ENCODE measurements around the gene SLC25A33.
A peak's percentile ranks its signal among the peaks of the same experiment; 100 is the strongest.

Gene SLC25A33

DNA sequence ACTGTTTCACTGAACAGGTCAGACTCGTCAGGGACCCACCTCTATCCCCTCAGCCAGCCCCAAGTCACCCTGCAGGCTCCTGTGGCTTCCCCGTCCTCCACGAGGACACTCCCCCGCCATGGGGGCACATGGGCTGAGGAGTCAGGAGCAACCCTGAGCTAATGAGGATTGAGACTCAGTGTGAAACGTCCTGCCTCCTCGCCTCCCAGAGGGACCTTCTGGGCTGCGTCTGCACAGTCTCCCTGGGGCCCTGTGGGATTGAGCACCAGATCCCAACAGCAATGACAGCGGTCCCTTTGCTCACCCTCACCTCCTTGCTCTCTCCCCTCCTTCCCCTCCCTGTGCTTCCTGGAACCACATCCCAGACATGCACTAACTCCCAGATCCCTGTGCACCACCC, 18.9 kb upstream of the SLC25A33 start:
- Histone ChIP-seq H3K27me3 (replicated peaks in 2 of 5; ENCODE audit: control insufficient read depth in 4 of 5, insufficient read depth in 5 of 5, low read length in 4 of 5) (no peaks in the 10 kb centered on the region), H3K4me3 (ENCODE audit: control insufficient read depth in 1 of 7, extremely low read depth in 1 of 7, insufficient read depth in 4 of 7, low read depth in 2 of 7, low read length in 6 of 7) (no peak overlapping the region), H3K36me3 (ENCODE audit: control insufficient read depth in 4 of 4, insufficient read depth in 4 of 4, low read length in 3 of 4) (no peaks in the 10 kb centered on the region), H3K4me1 (ENCODE audit: control extremely low read depth in 1 of 4, control insufficient read depth in 4 of 4, insufficient read depth in 4 of 4, low read length in 3 of 4) (no peaks in the 10 kb centered on the region), H3K9me3 (ENCODE audit: control extremely low read depth in 1 of 5, control insufficient read depth in 4 of 5, insufficient read depth in 2 of 5, low read depth in 1 of 5, low read length in 4 of 5) (no peaks in the 10 kb centered on the region), H3K27ac (ENCODE audit: insufficient read depth in 1 of 2, low read depth in 1 of 2, low read length in 2 of 2, poor library complexity in 1 of 2, severe bottlenecking in 2 of 2) (no peak overlapping the region)
- WGBS (ENCODE audit: insufficient coverage): 90% methylated on average over 7 of the region's 8 CpGs
- DNase-seq: no peak
- CTCF ChIA-PET: no interaction called here
- POLR2A ChIA-PET: interaction anchor here (0.6 kb wide), 1 partner anchor 519 kb away, joined by 3 read pairs; no protein-coding TSS in a partner anchor

DNA sequence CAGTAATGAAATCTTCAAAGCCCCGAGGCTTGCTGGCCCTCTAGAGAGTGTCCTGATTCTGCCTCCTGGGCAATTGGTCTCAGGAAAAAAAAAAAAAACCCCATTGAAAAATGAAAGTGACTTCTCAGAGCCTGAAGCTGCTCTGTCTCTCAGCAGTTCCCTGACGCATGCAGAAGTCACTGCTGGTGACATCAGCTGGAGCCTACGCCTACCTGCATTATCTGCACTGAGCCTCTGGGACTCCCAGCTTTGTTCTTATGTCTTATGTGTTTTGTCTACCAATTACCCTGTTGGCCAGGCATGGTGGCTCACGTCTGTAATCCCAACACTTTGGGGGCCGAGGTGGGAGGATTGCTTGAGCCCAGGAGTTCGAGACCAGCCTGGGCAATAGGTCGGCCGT, 10.1 kb upstream of the SLC25A33 start:
- Histone ChIP-seq H3K4me3 (ENCODE audit: control insufficient read depth in 1 of 7, extremely low read depth in 1 of 7, insufficient read depth in 4 of 7, low read depth in 2 of 7, low read length in 6 of 7) (no peak overlapping the region), H3K36me3 (ENCODE audit: control insufficient read depth in 4 of 4, insufficient read depth in 4 of 4, low read length in 3 of 4) (no peaks in the 10 kb centered on the region), H3K4me1 (ENCODE audit: control extremely low read depth in 1 of 4, control insufficient read depth in 4 of 4, insufficient read depth in 4 of 4, low read length in 3 of 4) (peaks cover 0 to 5% (median 3%) of the 10 kb centered on the region in 4 experiments), H3K27ac (ENCODE audit: insufficient read depth in 1 of 2, low read depth in 1 of 2, low read length in 2 of 2, poor library complexity in 1 of 2, severe bottlenecking in 2 of 2) (no peak overlapping the region), H3K27me3 (replicated peaks in 2 of 5; ENCODE audit: control insufficient read depth in 4 of 5, insufficient read depth in 5 of 5, low read length in 4 of 5) (no peaks in the 10 kb centered on the region), H3K9me3 (ENCODE audit: control extremely low read depth in 1 of 5, control insufficient read depth in 4 of 5, insufficient read depth in 2 of 5, low read depth in 1 of 5, low read length in 4 of 5) (no peaks in the 10 kb centered on the region)
- peak in 2 of 3 donors; percentile 24 to 46 for DNase-seq
- ChIA-PET POLR2A (no interaction called here), CTCF (interaction anchor here (1.0 kb wide), 1 partner anchor 38 kb away, joined by 3 read pairs; no protein-coding TSS in a partner anchor)
- WGBS (ENCODE audit: insufficient coverage): 91% methylated on average over 8 of the region's 8 CpGs

DNA sequence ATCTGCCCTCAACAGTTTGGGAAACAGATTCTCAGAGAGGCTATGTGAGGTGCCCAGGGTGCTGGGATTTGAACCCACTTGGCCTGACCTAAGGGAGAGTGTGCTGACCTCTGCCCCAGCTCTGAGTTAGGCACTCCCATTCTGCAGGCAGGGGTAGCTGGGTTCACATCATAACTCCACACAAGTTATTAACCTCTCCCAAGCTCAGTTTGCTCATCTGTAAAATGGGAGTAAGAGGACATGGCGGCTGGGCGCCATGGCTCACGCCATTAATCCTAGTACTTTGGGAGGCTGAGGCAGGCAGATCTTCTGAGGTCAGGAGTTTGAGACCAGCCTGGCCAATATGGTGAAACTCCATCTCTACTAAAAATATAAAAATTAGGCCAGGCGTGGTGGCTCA, 8.9 kb upstream of the SLC25A33 start:
- DNase-seq: no peak
- WGBS (ENCODE audit: insufficient coverage): 100% methylated on average over 4 of the region's 4 CpGs
- POLR2A ChIA-PET: no interaction called here
- CTCF ChIA-PET: interaction anchor here (1.0 kb wide), 1 partner anchor 39 kb away, joined by 3 read pairs; no protein-coding TSS in a partner anchor
- no peak overlapping the region for H3K27ac ChIP-seq (ENCODE audit: insufficient read depth in 1 of 2, low read depth in 1 of 2, low read length in 2 of 2, poor library complexity in 1 of 2, severe bottlenecking in 2 of 2)
- peaks cover 0 to 5% (median 3%) of the 10 kb centered on the region in 4 experiments for H3K4me1 ChIP-seq (ENCODE audit: control extremely low read depth in 1 of 4, control insufficient read depth in 4 of 4, insufficient read depth in 4 of 4, low read length in 3 of 4)
- H3K36me3 ChIP-seq (ENCODE audit: control insufficient read depth in 4 of 4, insufficient read depth in 4 of 4, low read length in 3 of 4): no peaks in the 10 kb centered on the region
- H3K27me3 ChIP-seq (replicated peaks in 2 of 5; ENCODE audit: control insufficient read depth in 4 of 5, insufficient read depth in 5 of 5, low read length in 4 of 5): no peaks in the 10 kb centered on the region
- H3K4me3 ChIP-seq (ENCODE audit: control insufficient read depth in 1 of 7, extremely low read depth in 1 of 7, insufficient read depth in 4 of 7, low read depth in 2 of 7, low read length in 6 of 7): no peak overlapping the region
- no peaks in the 10 kb centered on the region for H3K9me3 ChIP-seq (ENCODE audit: control extremely low read depth in 1 of 5, control insufficient read depth in 4 of 5, insufficient read depth in 2 of 5, low read depth in 1 of 5, low read length in 4 of 5)

DNA sequence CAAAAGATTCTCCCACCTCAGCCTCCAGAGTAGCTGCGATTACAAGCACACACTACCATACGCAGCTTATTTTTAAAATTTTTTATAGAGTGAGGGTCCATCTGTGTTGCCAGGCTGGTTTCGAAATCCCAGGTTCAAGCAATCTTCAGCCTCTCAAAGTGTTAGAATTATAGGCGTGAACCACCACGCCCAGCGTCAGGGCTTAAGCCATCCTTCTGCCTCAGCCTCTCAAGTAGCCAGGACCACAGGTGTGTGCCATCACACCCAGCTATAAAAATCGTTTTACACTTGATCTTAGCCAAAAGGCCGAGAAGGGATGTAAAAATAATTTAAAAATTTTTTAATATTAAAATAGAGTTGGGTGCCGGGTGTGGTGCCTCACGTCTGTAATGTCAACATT, 4.3 kb upstream of the SLC25A33 start:
- no peak for DNase-seq
- Histone ChIP-seq H3K27me3 (replicated peaks in 2 of 5; ENCODE audit: control insufficient read depth in 4 of 5, insufficient read depth in 5 of 5, low read length in 4 of 5) (no peaks in the 10 kb centered on the region), H3K36me3 (ENCODE audit: control insufficient read depth in 4 of 4, insufficient read depth in 4 of 4, low read length in 3 of 4) (no peaks in the 10 kb centered on the region), H3K4me3 (ENCODE audit: control insufficient read depth in 1 of 7, extremely low read depth in 1 of 7, insufficient read depth in 4 of 7, low read depth in 2 of 7, low read length in 6 of 7) (no peak overlapping the region), H3K27ac (ENCODE audit: insufficient read depth in 1 of 2, low read depth in 1 of 2, low read length in 2 of 2, poor library complexity in 1 of 2, severe bottlenecking in 2 of 2) (no peak overlapping the region), H3K9me3 (ENCODE audit: control extremely low read depth in 1 of 5, control insufficient read depth in 4 of 5, insufficient read depth in 2 of 5, low read depth in 1 of 5, low read length in 4 of 5) (no peaks in the 10 kb centered on the region), H3K4me1 (ENCODE audit: control extremely low read depth in 1 of 4, control insufficient read depth in 4 of 4, insufficient read depth in 4 of 4, low read length in 3 of 4) (peaks cover 0 to 20% (median 12%) of the 10 kb centered on the region in 4 experiments)
- CTCF ChIA-PET: interaction anchor here (1.2 kb wide), 1 partner anchor 39 kb away, joined by 3 read pairs; no protein-coding TSS in a partner anchor
- 100% methylated on average over 4 of the region's 10 CpGs for WGBS (ENCODE audit: insufficient coverage)
- POLR2A ChIA-PET: no interaction called here

DNA sequence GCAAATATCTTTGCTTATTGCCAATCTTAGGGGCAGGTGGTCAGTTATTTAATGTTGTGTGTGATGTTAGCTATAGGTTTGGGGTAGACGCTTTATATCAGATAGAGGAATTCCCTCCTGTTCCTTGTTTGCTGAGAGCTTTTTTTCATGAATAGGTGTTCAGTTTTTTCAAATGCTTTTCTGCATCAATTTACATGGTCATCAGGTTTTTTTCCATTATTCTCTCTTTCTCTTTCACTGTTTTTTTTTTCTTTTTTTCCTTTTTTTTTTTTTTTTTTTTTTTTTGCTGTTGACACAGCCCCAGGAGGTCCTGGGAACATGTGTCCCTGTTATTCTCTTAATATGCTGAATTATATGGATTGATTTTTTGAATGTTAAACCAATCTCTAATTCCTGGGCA, 3.0 kb upstream of the SLC25A33 start:
- CTCF ChIA-PET: interaction anchor here (0.6 kb wide), 1 partner anchor 17 kb away, joined by 4 read pairs; no protein-coding TSS in a partner anchor
- peaks cover 0 to 30% (median 21%) of the 10 kb centered on the region in 4 experiments for H3K4me1 ChIP-seq (ENCODE audit: control extremely low read depth in 1 of 4, control insufficient read depth in 4 of 4, insufficient read depth in 4 of 4, low read length in 3 of 4)
- DNase-seq: no peak
- no peaks in the 10 kb centered on the region for H3K27me3 ChIP-seq (replicated peaks in 2 of 5; ENCODE audit: control insufficient read depth in 4 of 5, insufficient read depth in 5 of 5, low read length in 4 of 5)
- H3K4me3 ChIP-seq (ENCODE audit: control insufficient read depth in 1 of 7, extremely low read depth in 1 of 7, insufficient read depth in 4 of 7, low read depth in 2 of 7, low read length in 6 of 7): no peak overlapping the region
- H3K9me3 ChIP-seq (ENCODE audit: control extremely low read depth in 1 of 5, control insufficient read depth in 4 of 5, insufficient read depth in 2 of 5, low read depth in 1 of 5, low read length in 4 of 5): no peaks in the 10 kb centered on the region
- WGBS (ENCODE audit: insufficient coverage): no CpG with 5 or more reads among the region's 1 CpG
- H3K27ac ChIP-seq (ENCODE audit: insufficient read depth in 1 of 2, low read depth in 1 of 2, low read length in 2 of 2, poor library complexity in 1 of 2, severe bottlenecking in 2 of 2): no peak overlapping the region
- POLR2A ChIA-PET: no interaction called here
- no peaks in the 10 kb centered on the region for H3K36me3 ChIP-seq (ENCODE audit: control insufficient read depth in 4 of 4, insufficient read depth in 4 of 4, low read length in 3 of 4)

DNA sequence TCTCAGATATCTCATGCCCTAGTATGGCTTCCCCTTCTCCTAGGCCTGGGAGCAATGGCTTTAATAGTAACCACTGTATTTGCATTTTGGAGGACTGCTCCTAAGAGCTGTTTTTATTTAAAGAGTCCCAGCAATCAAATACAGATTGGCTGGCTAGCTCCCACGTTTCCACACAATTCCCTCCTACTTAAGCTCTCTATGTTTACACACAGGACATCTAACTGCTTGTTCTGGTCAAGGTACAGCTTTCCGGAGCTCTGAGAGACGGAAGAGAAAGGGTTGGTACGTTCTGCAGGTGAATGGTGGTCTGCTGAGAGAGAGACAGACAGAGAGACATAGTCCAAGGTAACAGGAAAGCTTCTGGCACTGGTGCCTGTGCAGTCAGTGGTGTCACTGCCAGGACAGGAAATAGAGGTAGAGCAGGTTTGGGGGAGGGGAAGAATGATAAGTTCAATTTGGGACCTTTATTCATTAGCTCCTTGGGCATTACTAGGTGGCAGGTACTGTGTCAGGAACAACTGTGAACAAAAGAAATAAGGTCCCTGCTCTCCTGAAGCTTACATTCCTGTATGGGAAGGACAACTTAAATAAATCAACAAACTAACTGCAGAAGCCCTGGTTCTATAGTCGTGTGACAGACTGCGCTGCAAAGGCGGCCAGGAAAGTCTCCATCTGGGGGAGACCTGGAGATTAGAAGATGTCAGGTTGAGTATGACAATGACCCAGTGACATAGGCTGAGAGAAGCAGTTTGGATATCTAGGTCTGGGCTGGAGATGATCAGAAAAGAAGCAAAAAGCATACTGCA, 1.2 kb upstream of the SLC25A33 start:
- POLR2A ChIA-PET: no interaction called here
- DNase-seq: no peak
- Histone ChIP-seq H3K27me3 (replicated peaks in 2 of 5; ENCODE audit: control insufficient read depth in 4 of 5, insufficient read depth in 5 of 5, low read length in 4 of 5) (no peaks in the 10 kb centered on the region), H3K4me3 (ENCODE audit: control insufficient read depth in 1 of 7, extremely low read depth in 1 of 7, insufficient read depth in 4 of 7, low read depth in 2 of 7, low read length in 6 of 7) (no peak overlapping the region), H3K27ac (ENCODE audit: insufficient read depth in 1 of 2, low read depth in 1 of 2, low read length in 2 of 2, poor library complexity in 1 of 2, severe bottlenecking in 2 of 2) (no peak overlapping the region), H3K36me3 (ENCODE audit: control insufficient read depth in 4 of 4, insufficient read depth in 4 of 4, low read length in 3 of 4) (peaks cover 0 to 5% (median 0%) of the 10 kb centered on the region in 4 experiments), H3K4me1 (ENCODE audit: control extremely low read depth in 1 of 4, control insufficient read depth in 4 of 4, insufficient read depth in 4 of 4, low read length in 3 of 4) (peaks cover 6 to 36% (median 28%) of the 10 kb centered on the region in 4 experiments), H3K9me3 (ENCODE audit: control extremely low read depth in 1 of 5, control insufficient read depth in 4 of 5, insufficient read depth in 2 of 5, low read depth in 1 of 5, low read length in 4 of 5) (no peaks in the 10 kb centered on the region)
- 98% methylated on average over 6 of the region's 7 CpGs for WGBS (ENCODE audit: insufficient coverage)
- CTCF ChIA-PET: interaction anchor here (0.9 to 1.6 kb wide), 5 partner anchors 12 to 43 kb away, joined by 3 to 5 read pairs (median 3); no protein-coding TSS in a partner anchor

DNA sequence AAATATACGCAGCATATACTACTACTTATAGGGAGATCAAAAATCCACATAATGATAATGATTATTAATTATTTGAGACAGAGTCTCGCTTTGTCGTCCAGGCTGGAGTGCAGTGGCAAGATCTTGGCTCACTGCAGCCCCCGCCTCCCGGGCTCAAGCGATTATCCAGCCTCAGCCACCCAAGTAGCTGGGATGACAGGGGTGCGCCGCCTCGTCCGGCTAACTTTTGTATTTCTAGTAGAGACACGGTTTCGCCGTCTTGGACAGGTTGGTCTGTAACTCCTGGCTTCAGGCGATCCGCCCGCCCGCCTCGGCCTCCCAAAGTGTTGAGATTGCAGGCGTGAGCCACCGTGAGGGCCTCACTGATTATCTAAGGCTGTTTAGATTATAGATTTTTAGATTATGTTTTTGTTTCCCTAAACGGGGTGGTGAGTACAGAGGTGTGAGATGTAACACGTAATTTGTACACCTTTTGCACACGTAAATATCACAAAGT, 548 bp upstream of the SLC25A33 start:
- POLR2A ChIA-PET: no interaction called here
- peak overlapping the region in 3 of 7 experiments; percentile 4 to 91 (median 38) for H3K4me3 ChIP-seq (ENCODE audit: control insufficient read depth in 1 of 7, extremely low read depth in 1 of 7, insufficient read depth in 4 of 7, low read depth in 2 of 7, low read length in 6 of 7)
- peaks cover 6 to 35% (median 28%) of the 10 kb centered on the region in 4 experiments for H3K4me1 ChIP-seq (ENCODE audit: control extremely low read depth in 1 of 4, control insufficient read depth in 4 of 4, insufficient read depth in 4 of 4, low read length in 3 of 4)
- CTCF ChIA-PET: interaction anchor here (0.9 to 1.6 kb wide), 3 partner anchors 13 to 31 kb away, joined by 3 to 5 read pairs (median 3); no protein-coding TSS in a partner anchor
- 89% methylated on average over 11 of the region's 23 CpGs for WGBS (ENCODE audit: insufficient coverage)
- peaks cover 0 to 8% (median 0%) of the 10 kb centered on the region in 4 experiments for H3K36me3 ChIP-seq (ENCODE audit: control insufficient read depth in 4 of 4, insufficient read depth in 4 of 4, low read length in 3 of 4)
- H3K27me3 ChIP-seq (replicated peaks in 2 of 5; ENCODE audit: control insufficient read depth in 4 of 5, insufficient read depth in 5 of 5, low read length in 4 of 5): no peaks in the 10 kb centered on the region
- peak overlapping the region in 1 of 2 experiments; percentile 14 for H3K27ac ChIP-seq (ENCODE audit: insufficient read depth in 1 of 2, low read depth in 1 of 2, low read length in 2 of 2, poor library complexity in 1 of 2, severe bottlenecking in 2 of 2)
- no peak for DNase-seq
- H3K9me3 ChIP-seq (ENCODE audit: control extremely low read depth in 1 of 5, control insufficient read depth in 4 of 5, insufficient read depth in 2 of 5, low read depth in 1 of 5, low read length in 4 of 5): no peaks in the 10 kb centered on the region
